Stimulated activated CD4-positive, alpha-beta T cell treated with anti-CD3 and anti-CD28 coated beads, Interleukin-2, amount 100 ng/mL, for 48 hours (primary cell): ENCODE measurements around the gene FOXG1.

Experiments used
- DNase-seq, 2 donors: peaks; one replicate each; pipeline ENCODE4 v3.0.0-alpha.2; 2020

Gene FOXG1

DNA sequence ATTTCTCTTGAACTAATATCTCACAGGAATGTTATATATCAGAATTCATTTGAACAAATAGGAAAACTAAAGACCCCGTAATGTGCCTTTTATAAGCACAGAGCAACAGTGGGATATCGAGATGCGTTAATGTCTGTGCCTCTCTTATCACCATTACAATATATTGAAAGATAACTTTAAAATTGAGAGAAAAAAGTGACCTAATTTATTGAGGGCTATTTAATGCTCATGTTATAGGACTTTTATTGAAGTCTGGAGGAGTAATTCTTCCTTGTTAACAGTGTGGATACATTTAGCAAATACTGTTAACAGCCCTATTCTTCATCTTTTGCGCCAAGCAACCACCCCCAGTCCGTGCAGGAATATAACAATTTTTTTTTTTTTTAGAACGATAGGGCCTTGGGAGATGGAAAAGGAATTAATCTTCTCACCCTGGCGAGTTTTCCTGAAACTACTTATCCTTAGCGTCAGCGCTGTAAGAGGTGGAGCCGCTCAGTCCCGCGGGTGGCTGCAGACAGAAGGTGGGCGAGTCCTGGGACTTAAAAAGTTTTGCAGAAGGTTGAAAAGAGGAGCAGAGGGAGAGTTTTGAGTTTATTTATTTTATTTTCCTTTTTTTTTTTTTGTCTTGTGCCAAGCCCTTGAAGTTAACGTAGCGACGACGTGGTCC is 11.0 kb downstream of the FOXG1 start:
- no peak for DNase-seq

DNA sequence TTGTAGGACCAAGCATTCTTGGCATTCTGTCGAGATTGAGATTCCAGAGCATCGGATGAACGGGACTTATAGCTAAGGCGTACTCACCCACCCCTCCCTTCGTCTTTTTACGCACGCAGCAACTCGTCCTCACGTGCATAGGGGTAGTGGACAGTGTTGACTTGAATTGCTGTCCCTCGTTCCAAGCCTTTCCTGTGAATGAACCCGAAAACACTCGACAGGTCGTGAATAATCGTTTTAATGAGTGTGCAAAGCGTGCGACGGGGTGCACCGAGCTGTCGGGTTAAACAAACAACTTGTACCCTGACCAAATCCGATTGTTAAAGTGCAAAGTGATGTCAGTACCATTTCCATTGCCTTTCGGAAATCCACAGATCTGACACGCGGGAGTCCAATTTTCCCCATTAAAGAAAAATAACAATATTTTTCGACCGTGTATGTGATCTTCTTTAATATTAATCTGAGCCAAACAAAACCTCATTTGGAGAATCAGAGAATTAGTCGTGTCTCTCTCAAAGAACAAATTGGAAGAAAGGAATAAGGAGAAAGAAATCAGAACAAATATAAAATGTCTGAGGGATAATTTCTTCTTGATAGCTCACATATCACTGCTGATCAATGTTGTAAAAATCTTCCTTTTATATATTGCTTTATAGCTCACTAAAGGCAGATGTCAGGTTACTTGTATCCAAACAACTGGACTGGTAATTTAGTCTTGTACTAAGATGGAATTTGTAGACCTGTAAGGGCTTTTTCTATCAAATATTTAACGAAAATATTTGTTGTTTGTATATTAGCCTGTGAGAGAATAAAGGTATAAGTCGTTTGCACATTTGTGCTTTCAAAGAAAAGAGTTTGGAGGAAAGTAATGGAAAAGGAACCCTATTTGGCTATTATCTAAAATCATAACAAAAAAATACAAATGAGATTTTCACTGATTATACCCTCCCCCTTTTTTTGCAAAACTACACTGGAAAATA is 11.8 kb downstream of the FOXG1 start:
- no peak for DNase-seq

GRCh38 chr14:28779456-28779855 is 12.9 kb downstream of the FOXG1 start:
- DNase-seq, result no peak

DNA sequence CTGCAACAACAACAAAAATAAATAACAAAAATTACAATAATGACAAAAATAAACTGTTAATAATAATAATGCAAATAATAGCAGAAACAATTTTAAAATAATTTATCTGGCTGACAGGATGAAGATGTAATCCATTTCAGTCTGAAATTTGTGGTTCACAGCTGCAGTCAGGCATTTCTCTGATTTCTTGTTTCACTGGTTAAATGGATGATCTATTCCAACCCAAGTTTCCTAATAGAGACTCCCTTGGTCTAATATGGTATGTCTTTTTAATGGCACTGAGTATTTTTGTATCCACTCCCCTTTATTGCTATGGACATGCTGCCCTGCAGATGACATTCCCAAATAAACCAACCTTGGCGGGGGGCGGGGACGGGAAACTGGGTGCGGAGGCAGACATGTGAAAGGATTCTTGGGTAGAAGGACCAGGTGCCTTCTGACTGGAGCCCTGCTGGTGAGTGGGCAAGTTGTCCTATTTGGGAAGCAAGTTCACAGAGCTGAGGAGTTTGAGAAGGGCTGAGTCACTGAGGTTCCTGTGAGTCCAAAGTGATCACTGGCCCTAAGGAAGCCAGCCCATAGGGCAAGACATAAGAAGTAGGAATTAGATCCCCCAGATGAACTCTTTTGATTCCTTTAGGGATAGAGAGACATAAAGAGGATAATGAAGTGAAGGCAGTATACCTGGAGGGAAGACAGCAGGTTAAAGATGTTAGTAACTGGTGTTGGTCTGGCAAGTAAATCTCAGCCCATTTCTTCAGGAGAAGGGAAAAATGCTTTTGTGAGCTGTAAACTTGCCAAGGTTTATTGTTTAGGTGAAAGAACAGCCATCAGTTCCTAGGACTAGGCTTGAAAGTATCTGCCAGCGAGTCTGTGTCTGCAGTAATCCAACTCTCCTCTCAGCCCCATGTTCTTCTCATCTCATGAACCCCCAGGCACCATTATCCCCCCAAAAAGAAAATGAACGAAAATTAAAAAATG is 14.5 kb downstream of the FOXG1 start:
- DNase-seq, result no peak

DNA sequence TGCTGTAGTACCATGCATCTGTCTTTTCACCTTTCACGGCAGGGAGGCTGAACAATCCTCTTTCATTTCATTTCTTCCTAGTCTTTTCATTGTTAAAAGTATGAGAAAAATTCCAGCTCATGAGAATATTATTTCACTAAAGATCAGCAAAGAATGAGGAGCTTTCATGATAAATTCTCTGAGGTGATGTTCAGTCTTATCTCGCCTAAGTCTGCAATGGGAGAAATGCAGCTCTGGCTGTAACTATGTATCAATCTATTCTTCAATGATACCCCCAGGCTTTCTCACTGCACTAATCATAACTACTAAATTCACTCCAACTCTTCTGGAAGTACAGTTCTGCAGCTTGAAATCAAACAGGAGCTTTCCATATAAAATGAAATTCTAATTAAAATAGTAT is 15.7 kb downstream of the FOXG1 start:
- DNase-seq, result no peak

- DNase-seq, result no peak
Observed at GRCh38 chr14:28783664-28784063, 17.1 kb downstream of the FOXG1 start.

- no peak for DNase-seq
Observed at GRCh38 chr14:28784096-28785048, 17.8 kb downstream of the FOXG1 start.

DNA sequence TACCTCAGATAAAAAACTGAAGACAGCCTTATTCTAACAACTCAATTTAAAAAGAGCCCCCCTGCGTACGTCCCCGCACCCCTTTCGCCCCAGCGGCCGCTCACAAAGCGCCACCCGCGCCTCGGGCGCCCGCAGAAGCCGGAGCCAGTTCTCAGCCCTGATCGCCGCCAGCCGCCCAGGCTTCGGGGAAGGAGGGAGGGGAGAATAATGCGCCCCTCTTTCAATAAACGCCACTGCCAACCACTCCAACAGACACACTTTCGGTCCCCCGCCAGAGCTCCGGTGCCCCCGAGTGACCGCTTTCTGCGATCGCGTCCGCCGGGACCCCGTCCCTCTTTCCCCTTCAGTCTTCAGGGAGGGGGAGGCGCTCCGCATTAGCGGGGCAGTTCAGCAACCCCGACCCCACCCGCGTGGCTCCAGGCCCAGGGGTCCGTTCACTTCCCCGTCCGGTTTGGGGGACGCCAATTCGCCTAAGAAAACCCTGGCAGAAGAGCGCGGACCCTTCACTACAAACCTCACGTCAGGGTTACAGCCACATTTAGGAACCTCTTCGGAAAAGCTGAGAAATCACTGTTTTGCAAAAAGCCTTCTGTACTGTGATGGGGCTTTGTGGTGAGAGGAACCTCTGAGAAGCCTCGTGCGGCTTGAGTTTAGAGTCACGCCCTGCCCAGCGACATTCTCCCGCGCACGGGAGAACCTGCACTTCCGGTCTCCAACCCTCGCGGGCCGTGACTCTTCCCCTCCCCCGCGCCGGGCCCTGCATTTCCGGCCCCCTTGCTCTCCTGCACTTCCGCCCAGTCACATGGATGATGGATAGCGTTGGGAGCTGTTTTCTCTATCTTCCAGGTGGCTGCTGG is 18.7 kb downstream of the FOXG1 start:
- no peak for DNase-seq

- DNase-seq, result no peak
Observed at GRCh38 chr14:28807518-28807917, 40.9 kb downstream of the FOXG1 start.

- no peak for DNase-seq
Observed at GRCh38 chr14:28813810-28814209, 47.2 kb downstream of the FOXG1 start.
